A549 (cell line): ENCODE data around the gene HMGXB3. TPM values are rescaled to one million over a fixed set of nuclear protein-coding genes. Genes with fewer than 3 reads are reported as not detected.

Experiments
- ATAC-seq, 2 experiments: fragments of 200-7000 bp in 1 of 2; fragments of >200 bp in 1 of 2; cut with Nextera tagmentation in 1 of 2; cut with Tn5 transposase in 1 of 2; 3 replicates each; pipeline versions ENCODE4 v1.8.0 to v1.9.1; 2018 to 2020; ENCODE audit warnings: mild to moderate bottlenecking in 1 of 2, moderate library complexity in 1 of 2
- CTCF ChIA-PET: fragments of 300-600 bp; sonication (Branson Sonifier 250); formaldehyde crosslinking; extraction: SDS; loops from one replicate; lab custom pipeline; 2021; ENCODE audit warnings: antibody characterized with exemption, inconsistent platforms; lab: Yijun Ruan, JAX
- POLR2A ChIA-PET: fragments of 350-600 bp; formaldehyde crosslinking; extraction: SDS; loops from one replicate; lab custom pipeline; 2021; ENCODE audit warnings: antibody characterized with exemption, inconsistent platforms; lab: Yijun Ruan, JAX
- DNase-seq, 2 experiments: peaks; one replicate each; pipeline versions ENCODE4 v3.0.0 to v3.0.0-alpha.2; 2011 to 2016; ENCODE audit warnings: low read depth in 1 of 2, low spot score in 1 of 2
- FAIRE-seq: peaks from 2 replicates; lab custom pipeline; 2011; peaks lifted over from hg19 to GRCh38; lab: Jason Lieb, UNC
- H3K27ac ChIP-seq, 2 experiments: fragments of >200 bp; sonication (Bioruptor Twin); formaldehyde crosslinking; 3 replicates each; pipeline ENCODE4 v1.5.1; 2016 to 2017
- H3K4me1 ChIP-seq: fragments of >200 bp; sonication (Bioruptor Twin); formaldehyde crosslinking; 3 replicates; pipeline ENCODE4 v1.6.1; 2016
- H3K4me2 ChIP-seq: fragments of >200 bp; sonication (Bioruptor Twin); formaldehyde crosslinking; 3 replicates; pipeline ENCODE4 v1.6.1; 2016
- H3K4me3 ChIP-seq: fragments of >200 bp; sonication (Bioruptor Twin); formaldehyde crosslinking; 3 replicates; pipeline ENCODE4 v1.5.1; 2016
- H3K9me3 ChIP-seq: fragments of >200 bp; sonication (Bioruptor Twin); formaldehyde crosslinking; 3 replicates; pipeline ENCODE4 v1.6.1; 2016
- BHLHE40 ChIP-seq: IDR thresholded peaks from 2 replicates; pipeline ENCODE4 v1.6.1; 2012; ENCODE audit warnings: low read depth, low read length, inconsistent platforms
- CHD2 ChIP-seq: fragments of 150-350 bp; IDR thresholded peaks from 2 replicates; pipeline ENCODE4 v1.6.1; 2014; ENCODE audit warnings: low read length; ENCODE audit not compliant: partially characterized antibody
- EHF ChIP-seq: fragments of 250-450 bp; sonication (Bioruptor Pico); IDR thresholded peaks from 2 replicates; pipeline ENCODE4 v1.5.0; 2020; ENCODE audit warnings: mild to moderate bottlenecking
- ESRRA ChIP-seq: fragments of 150-350 bp; IDR thresholded peaks from 2 replicates; pipeline ENCODE4 v1.6.1; 2014; ENCODE audit warnings: mild to moderate bottlenecking, low read length, borderline replicate concordance
- JUN ChIP-seq, 2 experiments: fragments of >200 bp; sonication (Bioruptor Twin); formaldehyde crosslinking; IDR thresholded peaks; 2 replicates in 1 of 2; 3 replicates in 1 of 2; pipeline ENCODE4 v1.6.1; 2016 to 2017
- MYC ChIP-seq: IDR thresholded peaks from 2 replicates; pipeline ENCODE4 v1.6.1; 2012; ENCODE audit warnings: mild to moderate bottlenecking, inconsistent platforms, low read length, improper control_type of control experiment, borderline replicate concordance
- NPAS2 ChIP-seq: fragments of 250-450 bp; sonication (Bioruptor Pico); IDR thresholded peaks from 2 replicates; pipeline ENCODE4 v1.8.0; 2022; ENCODE audit warnings: mild to moderate bottlenecking, moderate library complexity, borderline replicate concordance
- PHF8 ChIP-seq: fragments of 200-600 bp; sonication (generic); IDR thresholded peaks from 2 replicates; pipeline ENCODE4 v1.6.1; 2016; ENCODE audit warnings: low read depth, mild to moderate bottlenecking, antibody characterized with exemption, moderate library complexity, borderline replicate concordance
- POLR2A ChIP-seq: IDR thresholded peaks from 2 replicates; pipeline ENCODE4 v1.6.1; 2012; ENCODE audit warnings: mild to moderate bottlenecking, low read length
- POLR2AphosphoS2 ChIP-seq: conservative IDR thresholded peaks from 2 replicates; pipeline ENCODE4 v1.6.1; 2012; ENCODE audit warnings: low read length, improper control_type of control experiment, inconsistent platforms
- RAD21 ChIP-seq, 2 experiments: fragments of >200 bp in 1 of 2; sonication (Bioruptor Twin) in 1 of 2; formaldehyde crosslinking in 1 of 2; IDR thresholded peaks in 1 of 2; conservative IDR thresholded peaks in 1 of 2; 2 replicates in 1 of 2; 3 replicates in 1 of 2; pipeline ENCODE4 v1.6.1; 2012 to 2018; ENCODE audit warnings: inconsistent platforms in 1 of 2
- RARB ChIP-seq: fragments of 250-450 bp; sonication (Bioruptor Pico); IDR thresholded peaks from 2 replicates; pipeline ENCODE4 v1.8.0; 2021; ENCODE audit warnings: mild to moderate bottlenecking, moderate library complexity
- RFX5 ChIP-seq: fragments of 450-650 bp; IDR thresholded peaks from 2 replicates; pipeline ENCODE4 v1.7.1; 2014; ENCODE audit warnings: antibody characterized with exemption, mild to moderate bottlenecking, moderate library complexity
- RNF2 ChIP-seq: fragments of 200-600 bp; sonication (generic); IDR thresholded peaks from 2 replicates; pipeline ENCODE4 v1.6.1; 2016; ENCODE audit warnings: low read depth, mild to moderate bottlenecking, antibody characterized with exemption, moderate library complexity, borderline replicate concordance
- SREBF2 ChIP-seq: fragments of 450-650 bp; IDR thresholded peaks from 2 replicates; pipeline ENCODE4 v1.6.1; 2014; ENCODE audit warnings: mild to moderate bottlenecking, moderate library complexity
- WGBS: methylation state at CpG from one replicate; pipeline ENCODE4 v1.1.6; 2017; ENCODE audit errors: missing lambda C conversion rate; 5-methylcytosine and 5-hydroxymethylcytosine counted together
- polyA plus RNA-seq, 4 experiments: library from polyadenylated mRNA; depleted of rRNA in 3 of 4; stranded (reverse); fragments of >200 nt; fragmentation: RNase III in 1 of 4; extraction: RNeasy Plus Mini Kit Qiagen cat#74134 plus additional on column Dnase treatment in 1 of 4; gene quantifications; 2 replicates in 3 of 4; 3 replicates in 1 of 4; pipeline ENCODE4 v1.2.3, GENCODE V29; 2011 to 2017
- TF ChIP-seq, protein P1 (sequence below): IDR thresholded peaks from 2 replicates; pipeline ENCODE4 v1.6.1; 2012; ENCODE audit warnings: low read depth, borderline replicate concordance
- TF ChIP-seq, protein P2 (sequence below): fragments of >200 bp; sonication (Bioruptor Twin); formaldehyde crosslinking; IDR thresholded peaks from 3 replicates; pipeline ENCODE4 v1.5.1; 2016
- TF ChIP-seq, protein P3 (sequence below): fragments of 250-450 bp; sonication (Bioruptor Pico); IDR thresholded peaks from 2 replicates; pipeline ENCODE4 v1.5.0; 2021; ENCODE audit warnings: mild to moderate bottlenecking, moderate library complexity, borderline replicate concordance

The HMGXB3 gene
- polyA plus RNA-seq, 2 of the 4 experiments (the other 2 are of a cell fraction) = 20.5 to 34.1 TPM

DNA sequence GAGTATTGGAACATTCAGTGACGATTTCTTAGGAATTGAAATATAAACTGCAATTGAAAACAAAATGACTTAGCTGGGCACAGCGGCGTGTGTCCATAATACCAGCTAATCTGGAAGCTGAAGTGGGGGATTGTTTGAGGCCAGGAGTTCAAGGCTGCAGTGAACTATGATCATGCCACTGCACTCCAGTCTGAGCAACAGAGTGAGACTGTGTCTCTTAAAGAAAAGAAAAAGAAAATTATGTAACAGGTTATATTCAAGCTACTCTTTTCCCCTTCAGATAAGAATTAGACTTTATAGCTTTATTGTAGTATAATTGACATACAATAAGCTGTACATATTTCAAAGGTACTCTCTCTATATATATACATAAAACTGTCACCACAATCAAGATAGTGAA is 33.6 kb upstream of the HMGXB3 start:
- POLR2A ChIA-PET = interaction anchor here (0.7 kb wide), 1 partner anchor 33 kb away, joined by 3 read pairs; the partner anchor contains the start of gene TIGD6
- ATAC-seq (no peak), DNase-seq (no peak), FAIRE-seq (no peak)
- WGBS = 92% methylated on average over 3 of the region's 3 CpGs
- TF ChIP-seq JUN (IDR thresholded peaks at IDR 0.05) (no peak), RAD21 (conservative IDR thresholded peaks at IDR 0.05 in 1 of 2, IDR thresholded peaks at IDR 0.05 in 1 of 2) (no peak), PHF8 (no peak), RFX5 (no peak), CHD2 (no peak), NPAS2 (no peak)
- TF ChIP-seq, protein P1, sequence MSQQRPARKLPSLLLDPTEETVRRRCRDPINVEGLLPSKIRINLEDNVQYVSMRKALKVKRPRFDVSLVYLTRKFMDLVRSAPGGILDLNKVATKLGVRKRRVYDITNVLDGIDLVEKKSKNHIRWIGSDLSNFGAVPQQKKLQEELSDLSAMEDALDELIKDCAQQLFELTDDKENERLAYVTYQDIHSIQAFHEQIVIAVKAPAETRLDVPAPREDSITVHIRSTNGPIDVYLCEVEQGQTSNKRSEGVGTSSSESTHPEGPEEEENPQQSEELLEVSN = no peak
- Histone ChIP-seq H3K4me2 (no peak overlapping the region), H3K4me3 (no peak overlapping the region), H3K4me1 (peaks cover 7% of the 10 kb centered on the region; the same call in 1 of the 3 replicates), H3K9me3 (no peaks in the 10 kb centered on the region), H3K27ac (no peak overlapping the region)
- CTCF ChIA-PET = interaction anchor here (0.7 to 16.5 kb wide), 11 partner anchors 9 to 385 kb away, joined by 3 to 594 read pairs (median 3); partner anchors contain the start of gene ARHGEF37

DNA sequence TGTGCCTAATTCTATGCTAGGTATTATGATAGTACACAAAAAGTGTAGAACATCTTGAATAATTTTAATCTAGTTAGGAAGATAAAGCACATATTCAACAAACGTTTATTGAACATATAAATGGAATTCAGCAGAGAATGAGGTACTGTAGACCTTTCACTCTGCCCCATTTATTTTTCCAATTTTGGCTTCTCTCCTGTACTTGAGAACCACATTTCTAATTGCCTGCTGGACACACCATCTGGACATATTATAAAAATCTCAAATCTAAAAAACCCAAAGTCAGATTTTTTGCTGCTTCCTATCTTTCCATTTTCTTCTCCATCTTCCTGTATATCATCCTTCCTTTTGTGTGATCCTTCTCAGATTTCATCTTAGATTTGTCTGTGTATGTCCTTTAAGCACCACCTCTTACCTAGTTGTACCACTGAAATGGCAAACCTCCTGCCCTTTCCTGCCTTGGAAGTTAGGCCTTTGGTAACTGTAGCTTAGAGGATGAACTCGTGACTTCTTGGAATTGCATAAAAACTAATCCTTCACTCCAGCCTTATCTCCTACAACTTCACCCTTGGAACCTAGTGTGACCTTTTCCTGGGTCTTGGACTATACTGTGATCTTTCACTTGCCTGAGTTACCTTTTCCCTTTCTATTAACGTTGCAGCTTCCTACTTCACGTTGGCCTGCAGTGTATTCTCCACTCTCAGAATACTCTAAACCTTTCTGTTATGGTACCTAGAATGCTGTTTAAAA is 31.2 kb upstream of the HMGXB3 start:
- no peak overlapping the region for H3K4me2 ChIP-seq
- no peak overlapping the region for H3K27ac ChIP-seq
- H3K4me3 ChIP-seq = no peak overlapping the region
- no peak for DNase-seq
- WGBS = 82% methylated on average over 4 of the region's 4 CpGs
- TF ChIP-seq, protein P2, sequence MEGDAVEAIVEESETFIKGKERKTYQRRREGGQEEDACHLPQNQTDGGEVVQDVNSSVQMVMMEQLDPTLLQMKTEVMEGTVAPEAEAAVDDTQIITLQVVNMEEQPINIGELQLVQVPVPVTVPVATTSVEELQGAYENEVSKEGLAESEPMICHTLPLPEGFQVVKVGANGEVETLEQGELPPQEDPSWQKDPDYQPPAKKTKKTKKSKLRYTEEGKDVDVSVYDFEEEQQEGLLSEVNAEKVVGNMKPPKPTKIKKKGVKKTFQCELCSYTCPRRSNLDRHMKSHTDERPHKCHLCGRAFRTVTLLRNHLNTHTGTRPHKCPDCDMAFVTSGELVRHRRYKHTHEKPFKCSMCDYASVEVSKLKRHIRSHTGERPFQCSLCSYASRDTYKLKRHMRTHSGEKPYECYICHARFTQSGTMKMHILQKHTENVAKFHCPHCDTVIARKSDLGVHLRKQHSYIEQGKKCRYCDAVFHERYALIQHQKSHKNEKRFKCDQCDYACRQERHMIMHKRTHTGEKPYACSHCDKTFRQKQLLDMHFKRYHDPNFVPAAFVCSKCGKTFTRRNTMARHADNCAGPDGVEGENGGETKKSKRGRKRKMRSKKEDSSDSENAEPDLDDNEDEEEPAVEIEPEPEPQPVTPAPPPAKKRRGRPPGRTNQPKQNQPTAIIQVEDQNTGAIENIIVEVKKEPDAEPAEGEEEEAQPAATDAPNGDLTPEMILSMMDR = no peak
- no peak for TF ChIP-seq POLR2A
- CTCF ChIA-PET = interaction anchor here (0.8 to 16.5 kb wide), 8 partner anchors 7 to 333 kb away, joined by 3 to 594 read pairs (median 14); no protein-coding TSS in a partner anchor
- no peak for ATAC-seq
- peak; percentile 67 for FAIRE-seq
- H3K9me3 ChIP-seq = no peaks in the 10 kb centered on the region
- POLR2A ChIA-PET = no interaction called here
- H3K4me1 ChIP-seq = no peaks in the 10 kb centered on the region

DNA sequence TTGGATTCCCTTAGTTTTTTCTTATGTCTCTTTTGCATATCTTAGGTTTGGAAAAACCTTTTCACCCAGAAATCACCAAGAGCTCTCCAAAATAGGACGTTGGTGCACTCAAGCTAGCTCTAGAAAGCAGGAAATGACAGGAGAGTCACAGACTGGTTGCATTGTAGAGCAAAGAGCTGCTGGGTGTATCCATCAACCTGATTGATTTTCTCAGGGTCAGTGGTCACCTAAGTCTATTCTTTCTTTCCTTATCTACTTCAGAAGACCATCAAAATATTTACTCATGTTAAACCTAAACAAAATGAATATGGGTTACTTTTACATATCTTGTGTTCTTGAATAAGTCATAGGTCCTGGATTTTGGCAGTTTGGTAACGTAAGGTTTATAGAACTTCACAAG is 25.1 kb upstream of the HMGXB3 start:
- DNase-seq (no peak), FAIRE-seq (no peak), ATAC-seq (no peak)
- POLR2A ChIA-PET = no interaction called here
- no peak overlapping the region for H3K4me2 ChIP-seq
- CTCF ChIA-PET = interaction anchor here (0.9 to 2.2 kb wide), 5 partner anchors 13 to 141 kb away, joined by 3 to 11 read pairs (median 6); no protein-coding TSS in a partner anchor
- no peak overlapping the region for H3K27ac ChIP-seq
- TF ChIP-seq BHLHE40 (no peak), EHF (CRISPR knock-in tag) (no peak), ESRRA (no peak), SREBF2 (no peak), RNF2 (no peak), PHF8 (no peak), MYC (no peak), RARB (CRISPR knock-in tag) (no peak), POLR2AphosphoS2 (no peak)
- TF ChIP-seq, protein P3, sequence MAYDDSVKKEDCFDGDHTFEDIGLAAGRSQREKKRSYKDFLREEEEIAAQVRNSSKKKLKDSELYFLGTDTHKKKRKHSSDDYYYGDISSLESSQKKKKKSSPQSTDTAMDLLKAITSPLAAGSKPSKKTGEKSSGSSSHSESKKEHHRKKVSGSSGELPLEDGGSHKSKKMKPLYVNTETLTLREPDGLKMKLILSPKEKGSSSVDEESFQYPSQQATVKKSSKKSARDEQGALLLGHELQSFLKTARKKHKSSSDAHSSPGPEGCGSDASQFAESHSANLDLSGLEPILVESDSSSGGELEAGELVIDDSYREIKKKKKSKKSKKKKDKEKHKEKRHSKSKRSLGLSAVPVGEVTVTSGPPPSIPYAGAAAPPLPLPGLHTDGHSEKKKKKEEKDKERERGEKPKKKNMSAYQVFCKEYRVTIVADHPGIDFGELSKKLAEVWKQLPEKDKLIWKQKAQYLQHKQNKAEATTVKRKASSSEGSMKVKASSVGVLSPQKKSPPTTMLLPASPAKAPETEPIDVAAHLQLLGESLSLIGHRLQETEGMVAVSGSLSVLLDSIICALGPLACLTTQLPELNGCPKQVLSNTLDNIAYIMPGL (CRISPR knock-in tag) = no peak
- H3K4me1 ChIP-seq = peaks cover 10% of the 10 kb centered on the region; the same call in 1 of the 3 replicates
- H3K9me3 ChIP-seq = no peaks in the 10 kb centered on the region
- no peak overlapping the region for H3K4me3 ChIP-seq
- 51% methylated on average over 2 of the region's 2 CpGs for WGBS
